RWPE1 (cell line): ENCODE measurements around the gene KIF23.
"Not testable (repeated sequence)": the region's sequence is repeated elsewhere in the genome, so short reads cannot be mapped to it uniquely, and the experiment has no call there.

Source experiments
- CTCF ChIA-PET: fragments of 350-600 bp; sonication (Branson Sonifier 250); formaldehyde crosslinking; extraction: SDS; loops from one replicate; lab custom pipeline; 2021; lab: Yijun Ruan, JAX
- POLR2A ChIA-PET: fragments of 400-600 bp; formaldehyde crosslinking; extraction: SDS; loops from one replicate; lab custom pipeline; 2020; ENCODE audit warnings: antibody characterized with exemption; ENCODE audit not compliant: low non-redundant PET; lab: Yijun Ruan, JAX
- DNase-seq: peaks from one replicate; pipeline ENCODE4 v3.0.0; 2012; ENCODE audit warnings: low spot score
- H3K27ac ChIP-seq: fragments of 450-650 bp; 2 replicates; pipeline ENCODE4 v1.5.1; 2017
- TF ChIP-seq, protein P1 (sequence below): fragments of 450-650 bp; conservative IDR thresholded peaks from 2 replicates; pipeline ENCODE4 v1.5.1; 2017; ENCODE audit warnings: low read depth, mild to moderate bottlenecking

The KIF23 gene

DNA sequence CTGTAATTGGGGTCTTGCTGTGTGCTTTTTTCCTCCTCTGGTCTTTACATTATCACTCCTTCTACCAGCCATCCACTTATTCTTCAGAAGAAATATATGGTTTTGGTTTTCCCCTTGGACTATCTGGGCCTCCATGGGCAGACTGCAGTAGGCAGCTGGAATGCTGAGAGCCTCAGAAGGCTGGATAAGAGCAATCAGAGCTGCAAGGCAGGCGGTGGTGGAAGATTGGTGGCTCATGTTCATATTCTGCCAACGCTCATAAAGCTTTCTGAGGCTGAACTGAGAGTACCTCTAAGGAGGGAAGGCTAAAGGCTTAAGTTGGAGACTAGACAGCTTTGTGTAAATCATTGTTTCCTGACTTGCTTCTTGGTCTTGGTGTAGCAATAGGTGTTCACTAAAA lies 32.8 kb downstream of the KIF23 start:
- TF ChIP-seq, protein P1, sequence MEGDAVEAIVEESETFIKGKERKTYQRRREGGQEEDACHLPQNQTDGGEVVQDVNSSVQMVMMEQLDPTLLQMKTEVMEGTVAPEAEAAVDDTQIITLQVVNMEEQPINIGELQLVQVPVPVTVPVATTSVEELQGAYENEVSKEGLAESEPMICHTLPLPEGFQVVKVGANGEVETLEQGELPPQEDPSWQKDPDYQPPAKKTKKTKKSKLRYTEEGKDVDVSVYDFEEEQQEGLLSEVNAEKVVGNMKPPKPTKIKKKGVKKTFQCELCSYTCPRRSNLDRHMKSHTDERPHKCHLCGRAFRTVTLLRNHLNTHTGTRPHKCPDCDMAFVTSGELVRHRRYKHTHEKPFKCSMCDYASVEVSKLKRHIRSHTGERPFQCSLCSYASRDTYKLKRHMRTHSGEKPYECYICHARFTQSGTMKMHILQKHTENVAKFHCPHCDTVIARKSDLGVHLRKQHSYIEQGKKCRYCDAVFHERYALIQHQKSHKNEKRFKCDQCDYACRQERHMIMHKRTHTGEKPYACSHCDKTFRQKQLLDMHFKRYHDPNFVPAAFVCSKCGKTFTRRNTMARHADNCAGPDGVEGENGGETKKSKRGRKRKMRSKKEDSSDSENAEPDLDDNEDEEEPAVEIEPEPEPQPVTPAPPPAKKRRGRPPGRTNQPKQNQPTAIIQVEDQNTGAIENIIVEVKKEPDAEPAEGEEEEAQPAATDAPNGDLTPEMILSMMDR = no peak

DNA sequence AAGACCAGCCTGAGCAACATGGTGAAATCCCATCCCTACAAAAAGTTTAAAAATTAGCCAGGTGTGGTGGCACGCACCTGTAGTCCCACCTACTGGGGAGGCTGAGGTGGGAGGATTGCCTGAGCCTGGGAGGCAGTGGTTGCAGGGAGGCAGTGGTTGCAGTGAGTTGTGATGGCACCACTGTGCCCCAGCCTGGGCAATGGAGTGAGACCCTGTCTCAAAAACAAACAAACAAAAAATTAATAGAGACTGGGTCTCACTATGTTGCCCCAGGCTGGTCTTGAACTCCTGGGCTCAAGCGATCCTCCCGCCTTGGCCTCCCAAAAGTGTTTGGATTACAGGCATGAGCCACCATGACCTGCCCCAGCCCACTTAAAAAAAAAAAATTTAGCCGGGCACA lies 36.1 kb downstream of the KIF23 start:
- POLR2A ChIA-PET, DNase-seq, CTCF ChIA-PET: not testable (repeated sequence)
- H3K27ac ChIP-seq = peak overlapping the region; percentile 98

More for the DNA sequence above, 32.8 kb downstream of the KIF23 start:
- H3K27ac ChIP-seq = no peak overlapping the region
- ChIA-PET POLR2A (no interaction called here), CTCF (interaction anchor here (0.6 kb wide), 1 partner anchor 600 kb away, joined by 3 read pairs; no protein-coding TSS in a partner anchor)
- DNase-seq = no peak

- ChIA-PET CTCF (interaction anchor here (0.7 to 1.6 kb wide), 2 partner anchors 10 to 11 kb away, joined by 4 read pairs; no protein-coding TSS in a partner anchor), POLR2A (interaction anchor here (0.7 to 3.4 kb wide), 2 partner anchors 12 to 30 kb away, joined by 14 to 21 read pairs; no protein-coding TSS in a partner anchor)
- DNase-seq = no peak
Measured at GRCh38 chr15:69450968-69451695, 37.0 kb downstream of the KIF23 start.

DNA sequence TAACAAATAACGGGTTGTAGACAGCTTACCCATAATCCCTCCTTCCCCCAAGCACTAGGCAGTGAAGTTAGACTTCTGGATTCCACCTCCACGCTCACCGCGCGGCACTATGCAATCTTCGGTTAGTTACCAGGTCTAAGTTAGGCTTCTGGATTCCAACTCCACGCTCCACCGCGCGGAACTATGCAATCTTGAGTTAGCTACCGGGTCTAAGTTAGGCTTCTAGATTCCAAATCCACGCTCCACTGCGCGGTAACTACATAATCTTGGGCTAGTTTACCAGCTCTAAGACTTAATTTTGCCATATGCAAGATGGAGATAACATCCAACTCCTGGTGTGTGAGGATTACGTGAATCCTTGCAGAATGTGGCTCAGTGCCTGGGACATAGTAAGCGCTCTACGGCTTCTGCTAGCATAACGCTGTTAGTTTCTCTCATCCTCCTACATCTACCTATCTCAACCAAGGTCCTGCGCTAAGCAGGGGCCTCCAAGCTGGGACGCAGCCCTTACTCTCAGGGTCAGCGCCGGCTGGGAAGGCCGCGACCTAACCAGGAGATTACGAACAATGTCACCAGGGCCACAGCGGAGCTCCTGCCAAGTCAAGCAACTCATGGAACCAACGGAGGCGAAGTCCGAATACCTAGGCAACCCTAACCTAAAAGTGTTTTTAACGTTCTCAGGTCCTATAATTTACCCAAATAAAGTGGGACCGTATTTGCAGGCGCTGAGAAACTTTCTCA lies 38.0 kb downstream of the KIF23 start:
- ChIA-PET CTCF (interaction anchor here (1.6 kb wide), 1 partner anchor 11 kb away, joined by 4 read pairs; no protein-coding TSS in a partner anchor), POLR2A (interaction anchor here (0.6 to 3.4 kb wide), 5 partner anchors 9 to 415 kb away, joined by 3 to 21 read pairs (median 7); partner anchors contain the start of gene KIF23)
- DNase-seq = peak; percentile 42
- peak overlapping the region; percentile 98 for H3K27ac ChIP-seq
- TF ChIP-seq, protein P1 = no peak

More at GRCh38 chr15:69450968-69451695, 37.0 kb downstream of the KIF23 start:
- peak overlapping the region; percentile 98 for H3K27ac ChIP-seq
- TF ChIP-seq, protein P1 = no peak

- peak within 1 kb of the TSS; percentile 98 for H3K27ac ChIP-seq
- ChIA-PET CTCF (interaction anchor here (1.0 kb wide), 1 partner anchor 10 kb away, joined by 5 read pairs; no protein-coding TSS in a partner anchor), POLR2A (interaction anchor here (0.6 to 3.4 kb wide), 3 partner anchors 10 to 397 kb away, joined by 3 to 21 read pairs (median 5); partner anchors contain the start of gene KIF23)
- TF ChIP-seq, protein P1 = no peak
- DNase-seq = peak; percentile 97
Measured at GRCh38 chr15:69452692-69453521, 38.8 kb downstream of the KIF23 start, which contains the start of gene RPLP1. RPLP1 (plus strand) TSS chr15:69452818; CDS start chr15:69452949, 131 bp downstream.

DNA sequence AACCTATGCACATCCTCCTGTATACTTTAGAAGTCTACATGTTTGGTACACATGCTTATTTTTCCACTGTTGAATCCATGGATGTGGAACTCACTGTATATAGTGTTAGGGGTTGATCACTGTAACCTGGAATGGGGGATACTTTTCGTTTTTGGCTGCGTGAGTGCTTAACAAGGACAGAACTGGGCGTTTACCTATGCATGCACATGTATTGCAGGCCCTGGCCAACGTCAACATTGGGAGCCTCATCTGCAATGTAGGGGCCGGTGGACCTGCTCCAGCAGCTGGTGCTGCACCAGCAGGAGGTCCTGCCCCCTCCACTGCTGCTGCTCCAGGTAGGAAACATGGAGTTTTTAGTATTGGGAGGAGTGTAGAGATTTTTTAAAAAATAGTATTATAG lies 40.8 kb downstream of the KIF23 start:
- DNase-seq = no peak
- TF ChIP-seq, protein P1 = no peak
- peak overlapping the region; percentile 51 for H3K27ac ChIP-seq
- ChIA-PET CTCF (interaction anchor here (0.7 kb wide), 1 partner anchor 1023 kb away, joined by 3 read pairs; the partner anchor contains the start of gene ITGA11), POLR2A (no interaction called here)
